HUES6 (cell line): ENCODE results near the gene MICALL1.
"Not testable (repeated sequence)": the region's sequence is repeated elsewhere in the genome, so short reads cannot be mapped to it uniquely, and the experiment has no call there.

Source experiments
- H3K27ac ChIP-seq: 2 replicates; pipeline ENCODE4 v1.7.0; 2013; ENCODE audit warnings: low read depth, mild to moderate bottlenecking, low read length, inconsistent platforms
- H3K27me3 ChIP-seq: 2 replicates; pipeline ENCODE4 v1.6.1; 2013; ENCODE audit warnings: low read length; ENCODE audit not compliant: control insufficient read depth, insufficient read depth
- H3K36me3 ChIP-seq: 2 replicates; pipeline ENCODE4 v1.6.1; 2013; ENCODE audit warnings: low read length; ENCODE audit not compliant: control insufficient read depth, insufficient read depth
- H3K4me1 ChIP-seq: 2 replicates; pipeline ENCODE4 v1.6.1; 2013; ENCODE audit warnings: low read length; ENCODE audit not compliant: control insufficient read depth, insufficient read depth
- H3K4me3 ChIP-seq: 2 replicates; pipeline ENCODE4 v1.5.1; 2013; ENCODE audit warnings: low read depth, low read length
- H3K9ac ChIP-seq: one replicate; pipeline ENCODE4 v1.6.1; 2013; ENCODE audit warnings: mild to moderate bottlenecking, low read length
- H3K9me3 ChIP-seq: 2 replicates; pipeline ENCODE4 v1.6.1; 2013; ENCODE audit warnings: low read depth, low read length; ENCODE audit not compliant: control insufficient read depth, insufficient read depth

MICALL1 gene

DNA sequence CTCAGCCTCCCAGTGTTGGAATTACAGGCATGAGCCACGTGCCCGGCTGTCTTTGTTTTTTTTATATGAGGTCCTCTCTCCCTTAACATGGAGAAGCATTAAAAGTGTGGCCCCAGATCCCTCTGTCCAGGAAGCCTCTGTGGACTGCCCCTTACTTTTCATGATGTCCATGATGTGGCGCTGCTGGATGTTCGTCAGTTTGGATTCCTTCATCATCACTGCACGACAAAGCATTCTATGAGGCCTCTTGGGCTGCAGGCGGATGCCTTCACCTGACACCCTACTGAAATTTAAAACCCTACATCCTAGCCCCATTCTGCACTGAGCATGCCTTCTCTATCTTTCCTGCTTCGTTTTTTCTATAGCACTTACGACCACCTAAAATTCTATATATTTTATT, 45.2 kb downstream of the MICALL1 start:
- H3K9ac ChIP-seq: no peak overlapping the region
- H3K27ac ChIP-seq: no peak overlapping the region
- peaks cover 4% of the 10 kb centered on the region; the same call in 1 of the 2 replicates for H3K4me1 ChIP-seq
- H3K36me3 ChIP-seq: no peaks in the 10 kb centered on the region; the same call in 1 of the 2 replicates
- no peaks in the 10 kb centered on the region for H3K9me3 ChIP-seq
- H3K27me3 ChIP-seq: peaks cover 13% of the 10 kb centered on the region
- no peak overlapping the region for H3K4me3 ChIP-seq

DNA sequence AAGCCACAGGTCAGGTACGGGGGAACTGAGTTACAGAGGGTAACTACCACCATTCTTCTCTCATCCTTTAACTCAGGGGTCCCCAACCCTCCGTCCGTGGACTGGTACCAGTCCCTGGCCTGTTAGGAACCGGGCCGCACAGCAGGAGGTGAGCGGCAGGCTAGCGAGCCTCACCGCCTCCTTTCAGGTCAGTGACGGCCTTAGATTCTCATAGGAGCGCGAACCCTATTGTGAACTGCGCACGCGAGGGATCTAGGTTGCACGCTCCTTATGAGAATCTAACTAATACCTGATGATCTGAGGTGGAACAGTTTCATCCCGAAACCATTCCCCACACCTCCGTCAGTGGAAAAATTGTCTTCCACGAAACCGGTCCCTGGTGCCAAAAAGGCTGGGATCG, 46.5 kb downstream of the MICALL1 start:
- not testable (repeated sequence) for H3K27ac ChIP-seq, H3K9me3 ChIP-seq, H3K4me1 ChIP-seq, H3K9ac ChIP-seq
- peak overlapping the region; percentile 100 for H3K4me3 ChIP-seq
- H3K27me3 ChIP-seq: peaks cover 13% of the 10 kb centered on the region
- H3K36me3 ChIP-seq: peaks cover 12% of the 10 kb centered on the region

DNA sequence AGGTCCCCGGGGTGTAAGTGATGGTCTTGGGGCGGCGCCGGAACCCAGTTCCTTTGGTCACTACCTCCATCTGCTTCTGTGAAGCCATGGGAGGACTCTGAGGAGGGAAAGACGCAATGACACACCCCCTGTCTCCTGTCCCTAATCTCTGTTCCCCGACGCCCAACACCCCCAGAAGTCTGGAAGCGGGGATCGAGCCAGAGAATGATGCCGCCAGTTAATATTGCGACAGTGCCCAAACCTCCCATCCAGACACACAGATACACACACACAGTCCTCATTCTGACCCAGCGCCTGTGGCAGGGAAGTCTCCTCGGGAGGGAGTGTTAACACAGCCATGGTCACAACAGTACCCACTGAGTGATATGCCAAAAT, 47.0 kb downstream of the MICALL1 start:
- Histone ChIP-seq H3K27ac (no peak overlapping the region), H3K4me1 (peaks cover 4% of the 10 kb centered on the region; the same call in 1 of the 2 replicates), H3K36me3 (peaks cover 16% of the 10 kb centered on the region), H3K9me3 (no peaks in the 10 kb centered on the region), H3K27me3 (peaks cover 13% of the 10 kb centered on the region), H3K4me3 (peak overlapping the region; percentile 100), H3K9ac (peak overlapping the region; percentile 51)

DNA sequence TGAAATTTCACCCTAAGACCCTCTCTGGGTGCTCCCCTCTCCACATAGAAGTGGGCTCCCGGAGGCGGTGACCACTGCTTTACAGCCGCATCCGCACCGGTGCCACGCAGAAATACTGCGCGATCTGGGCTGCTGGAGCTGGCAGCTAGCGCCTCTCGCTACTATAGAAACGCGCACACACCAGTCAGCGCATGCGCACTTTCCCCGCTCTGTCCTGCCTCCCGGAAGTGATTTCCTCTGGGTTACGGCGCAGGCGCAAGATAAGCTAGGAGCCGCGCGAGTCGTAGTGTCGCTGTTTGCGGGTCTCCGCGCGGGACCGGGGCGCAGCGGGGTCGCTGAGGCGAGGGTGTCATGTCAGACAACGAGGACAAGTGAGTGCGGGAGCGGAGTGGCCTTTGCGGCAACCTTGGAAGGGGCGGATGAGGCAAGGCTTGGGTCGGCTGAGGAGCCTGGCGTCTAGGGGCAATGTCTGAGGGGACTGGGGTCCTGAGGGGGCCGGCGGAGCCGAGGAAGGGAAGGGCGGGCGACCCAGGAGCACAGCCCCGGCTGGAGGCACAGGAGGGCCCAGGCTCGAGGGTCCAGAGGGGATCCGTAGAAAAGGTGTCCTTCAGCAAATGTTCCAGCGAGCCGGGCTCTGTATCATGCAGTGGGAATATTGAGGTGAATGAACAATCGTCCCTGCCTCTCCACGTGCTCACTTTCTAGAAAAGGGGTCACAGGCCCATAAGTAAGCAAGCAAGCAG, 47.5 kb downstream of the MICALL1 start, which contains the start of the genes C22orf23 and POLR2F:
TSS of gene C22orf23 (minus strand) at position 165 of the 743 bp plus-strand sequence. CDS start 452 bp downstream, outside the sequence.
TSS of gene POLR2F (plus strand) at position 263 of the 743 bp plus-strand sequence. CDS start at position 352, 89 bp downstream.
- H3K9ac ChIP-seq: peak within 1 kb of the TSS; percentile 93
- peaks cover 4% of the 10 kb centered on the region; the same call in 1 of the 2 replicates for H3K4me1 ChIP-seq
- H3K27me3 ChIP-seq: peaks cover 13% of the 10 kb centered on the region
- H3K27ac ChIP-seq: peak within 1 kb of the TSS; percentile 77; the same call in 1 of the 2 replicates
- H3K9me3 ChIP-seq: no peaks in the 10 kb centered on the region
- H3K36me3 ChIP-seq: peaks cover 20% of the 10 kb centered on the region
- H3K4me3 ChIP-seq: peak within 1 kb of the TSS; percentile 100

DNA sequence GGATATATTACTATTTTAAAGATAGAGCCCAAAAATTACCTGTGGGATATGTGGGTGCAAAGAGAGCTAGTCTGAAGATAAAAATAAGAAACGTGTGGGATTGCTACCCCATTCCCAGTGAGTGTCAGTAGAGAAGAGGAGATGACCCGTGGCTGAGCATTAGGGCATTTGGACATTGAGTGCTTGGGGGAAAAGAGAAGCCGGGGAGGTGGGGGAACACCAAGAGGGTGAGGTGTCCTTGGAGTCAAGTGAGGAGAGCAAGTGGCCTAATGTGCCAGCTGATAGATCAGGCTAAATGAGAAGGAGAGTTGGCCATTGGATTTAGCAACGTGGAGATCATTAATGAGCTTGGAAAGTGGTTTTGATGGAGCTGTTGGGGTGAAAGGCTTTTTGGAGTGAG, 48.6 kb downstream of the MICALL1 start:
- Histone ChIP-seq H3K4me1 (peaks cover 4% of the 10 kb centered on the region; the same call in 1 of the 2 replicates), H3K27ac (no peak overlapping the region), H3K27me3 (peaks cover 13% of the 10 kb centered on the region), H3K4me3 (peak overlapping the region; percentile 100), H3K9me3 (no peaks in the 10 kb centered on the region), H3K36me3 (peaks cover 31% of the 10 kb centered on the region), H3K9ac (no peak overlapping the region)

DNA sequence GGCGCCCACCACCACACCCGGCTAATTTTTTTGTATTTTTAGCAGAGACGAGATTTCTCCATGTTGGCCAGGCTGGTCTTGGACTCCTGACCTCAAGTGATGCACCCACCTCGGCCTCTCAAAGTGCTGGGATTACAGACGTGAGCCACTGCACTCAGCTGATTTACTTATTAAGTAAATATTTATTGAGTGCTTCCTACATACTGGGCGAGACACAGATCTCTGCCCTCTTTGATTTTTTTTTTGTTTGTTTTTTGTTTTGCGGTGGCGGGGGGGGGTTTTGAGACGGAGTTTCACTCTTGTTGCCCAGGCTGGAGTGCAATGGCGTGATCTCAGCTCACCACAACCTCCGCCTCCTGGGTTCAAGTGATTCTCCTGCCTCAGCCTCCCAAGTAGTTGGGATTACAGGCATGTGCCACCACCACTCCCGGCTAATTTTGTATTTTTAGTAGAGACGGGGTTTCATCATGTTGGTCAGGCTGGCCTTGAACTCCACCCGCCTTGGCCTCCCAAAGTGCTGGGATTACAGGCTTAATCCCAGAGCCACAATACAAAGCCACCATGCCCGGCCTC, 49.8 kb downstream of the MICALL1 start:
- H3K4me1 ChIP-seq, H3K27ac ChIP-seq, H3K9me3 ChIP-seq, H3K4me3 ChIP-seq, H3K9ac ChIP-seq: not testable (repeated sequence)
- H3K36me3 ChIP-seq: peaks cover 41% of the 10 kb centered on the region
- peaks cover 13% of the 10 kb centered on the region for H3K27me3 ChIP-seq

DNA sequence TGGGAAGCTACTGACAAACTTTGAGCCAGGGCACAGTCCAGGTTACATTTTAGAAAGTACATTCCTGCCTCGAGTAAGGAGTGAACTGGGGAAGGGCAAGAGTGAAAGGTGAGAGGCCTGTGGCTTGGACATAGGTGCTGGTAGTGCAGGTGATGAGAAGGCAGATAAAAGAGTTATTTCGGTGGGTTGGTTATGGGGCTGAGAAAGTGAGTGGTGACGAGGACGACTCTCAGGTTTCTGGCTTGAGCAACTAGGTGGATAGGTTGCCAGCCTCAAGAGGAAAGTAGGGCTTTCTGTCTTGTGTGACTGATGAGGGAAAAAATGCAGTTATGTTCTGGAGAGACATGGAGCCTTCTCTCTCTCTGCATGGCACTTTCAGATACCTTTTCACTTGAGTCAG, 51.1 kb downstream of the MICALL1 start:
- Histone ChIP-seq H3K36me3 (peaks cover 55% of the 10 kb centered on the region), H3K4me1 (peaks cover 4% of the 10 kb centered on the region; the same call in 1 of the 2 replicates), H3K4me3 (no peak overlapping the region), H3K27ac (no peak overlapping the region), H3K27me3 (peaks cover 9% of the 10 kb centered on the region), H3K9me3 (no peaks in the 10 kb centered on the region), H3K9ac (no peak overlapping the region)

DNA sequence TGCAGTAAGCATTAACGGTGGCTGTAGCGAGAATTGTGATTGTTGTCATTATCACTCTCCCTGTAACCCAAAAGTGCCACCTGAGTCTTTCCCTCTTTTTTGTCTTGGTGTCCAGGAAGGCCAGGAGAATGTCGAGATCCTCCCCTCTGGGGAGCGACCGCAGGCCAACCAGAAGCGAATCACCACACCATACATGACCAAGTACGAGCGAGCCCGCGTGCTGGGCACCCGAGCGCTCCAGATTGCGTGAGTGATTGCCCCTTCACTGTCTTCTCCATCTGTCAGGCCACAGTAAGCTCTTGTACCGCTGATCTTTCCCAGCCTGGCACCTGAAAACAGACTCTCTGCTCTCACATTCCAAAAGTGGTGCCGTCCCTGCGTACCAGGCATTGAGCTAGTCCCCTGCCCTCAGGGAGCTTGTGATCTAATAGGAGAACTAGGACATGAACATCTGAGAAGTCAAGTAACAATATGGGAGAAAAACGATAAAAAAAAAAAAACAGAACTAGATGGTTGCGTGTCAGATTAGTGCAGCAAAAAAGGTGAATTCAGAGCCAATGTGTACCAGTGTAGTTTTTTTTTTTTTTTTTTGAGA, 53.2 kb downstream of the MICALL1 start:
- Histone ChIP-seq H3K36me3 (peaks cover 67% of the 10 kb centered on the region), H3K9me3 (no peaks in the 10 kb centered on the region), H3K27me3 (no peaks in the 10 kb centered on the region), H3K4me3 (no peak overlapping the region), H3K9ac (no peak overlapping the region), H3K27ac (no peak overlapping the region), H3K4me1 (no peaks in the 10 kb centered on the region)

DNA sequence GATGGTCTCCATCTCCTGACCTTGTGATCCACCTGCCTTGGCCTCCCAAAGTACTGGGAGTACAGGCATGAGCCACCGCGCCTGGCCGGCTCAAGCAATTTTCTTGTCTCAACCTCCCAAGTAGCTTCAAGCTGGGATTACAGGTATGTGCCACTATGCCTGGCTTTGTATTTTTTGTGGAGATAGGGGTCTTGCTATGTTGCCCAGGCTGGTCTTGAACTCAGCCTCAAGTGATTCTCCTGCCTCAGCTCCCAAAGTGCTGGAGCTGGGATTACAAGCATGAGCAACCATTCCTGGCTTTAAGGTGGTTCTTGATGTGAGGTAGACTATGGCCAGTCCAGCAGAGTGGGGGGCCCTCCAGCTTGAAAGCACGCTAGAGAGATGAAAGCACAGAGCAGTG, 55.0 kb downstream of the MICALL1 start:
- no peak overlapping the region for H3K9ac ChIP-seq
- H3K36me3 ChIP-seq: peaks cover 71% of the 10 kb centered on the region
- no peaks in the 10 kb centered on the region for H3K9me3 ChIP-seq
- H3K4me3 ChIP-seq: no peak overlapping the region
- no peaks in the 10 kb centered on the region for H3K27me3 ChIP-seq
- H3K4me1 ChIP-seq: no peaks in the 10 kb centered on the region
- no peak overlapping the region for H3K27ac ChIP-seq

DNA sequence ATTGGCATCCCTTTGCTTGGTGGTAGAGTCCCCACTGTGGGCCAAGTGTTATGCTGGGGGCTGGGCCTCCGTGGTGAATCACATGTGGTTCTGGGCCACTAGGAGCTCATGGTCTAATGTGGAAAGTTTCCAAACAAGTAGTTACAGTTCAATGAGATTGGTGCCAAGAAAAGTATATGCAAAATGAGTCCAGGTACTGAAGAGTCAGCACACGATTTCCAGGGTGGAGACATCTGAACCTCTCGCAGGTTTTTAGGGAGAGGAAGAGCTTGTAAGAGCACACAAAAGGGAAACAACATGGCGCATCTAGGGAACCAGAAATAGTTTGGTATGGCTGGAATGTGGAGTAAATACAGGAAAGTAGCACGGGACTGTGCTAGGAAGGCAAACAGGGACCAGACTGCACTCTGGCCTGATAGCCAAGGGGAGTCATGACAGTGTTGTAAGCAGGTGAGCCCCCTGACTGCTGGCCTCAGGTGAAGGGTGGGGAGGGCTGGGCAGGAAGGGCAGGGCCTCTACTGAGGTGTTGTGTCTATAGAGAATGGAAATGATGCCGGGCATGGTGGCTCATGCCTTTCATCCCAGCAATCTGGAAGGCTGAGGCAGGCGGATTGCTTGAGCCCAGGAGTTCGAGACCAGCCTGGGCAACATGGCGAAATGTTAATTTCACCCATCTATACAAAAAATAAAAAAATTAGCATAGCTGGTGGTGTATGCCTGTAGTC, 60.0 kb downstream of the MICALL1 start:
- H3K27me3 ChIP-seq: no peaks in the 10 kb centered on the region
- no peaks in the 10 kb centered on the region for H3K9me3 ChIP-seq
- H3K27ac ChIP-seq: no peak overlapping the region
- H3K36me3 ChIP-seq: peaks cover 54% of the 10 kb centered on the region
- H3K4me3 ChIP-seq: no peak overlapping the region
- H3K9ac ChIP-seq: no peak overlapping the region
- peaks cover 3% of the 10 kb centered on the region for H3K4me1 ChIP-seq
